NCI-H187 treated with DMSO at 0.1 percent for 48 hours (cell line): ENCODE results near the gene CCNT1.

Experiments used
- DNase-seq: peaks from one replicate; lab custom pipeline; 2025; lab: John Stamatoyannopoulos, UW

The CCNT1 gene

DNA sequence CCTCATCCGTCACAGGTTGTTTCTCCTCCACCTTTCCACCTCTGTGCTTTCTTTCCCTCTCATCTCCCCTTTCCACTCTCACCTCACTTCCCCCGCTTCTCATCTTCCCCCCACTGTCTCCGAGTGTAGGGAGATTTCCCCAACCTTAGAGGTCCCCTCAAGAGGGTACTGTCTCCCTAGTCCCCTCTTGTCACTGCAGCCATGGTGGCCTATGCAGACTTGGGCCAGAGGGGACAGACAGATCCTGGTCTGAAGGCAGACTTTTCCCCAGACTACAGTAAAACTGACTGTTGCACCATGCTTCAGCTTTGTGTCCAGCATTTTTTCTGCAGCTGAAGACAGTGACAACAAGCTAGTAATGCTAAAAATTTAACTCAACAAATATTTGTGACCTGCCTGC, 75.7 kb downstream of the CCNT1 start:
- DNase-seq = no peak

DNA sequence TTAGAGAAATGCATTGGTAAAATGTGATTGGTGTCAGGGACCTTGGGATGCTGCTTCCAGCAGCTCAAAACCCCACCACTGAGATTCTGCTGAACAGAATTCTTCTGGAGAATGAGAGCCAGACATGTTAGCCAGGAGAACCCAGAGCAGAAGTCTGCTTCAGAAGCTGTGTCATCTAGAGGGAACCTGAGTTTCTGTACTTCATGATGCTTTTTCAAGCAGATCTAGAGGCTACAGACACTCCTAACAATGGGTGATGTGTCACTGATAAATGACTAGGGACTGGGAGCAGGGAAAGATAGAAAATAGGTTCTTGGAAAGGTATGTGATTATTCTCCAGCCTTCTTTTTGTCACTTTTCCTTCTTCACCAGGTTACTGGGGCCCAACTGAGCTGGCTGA, 76.1 kb downstream of the CCNT1 start:
- no peak for DNase-seq
